HepG2 (cell line): Measurements from ENCODE around the gene SIKE1. TPM values are rescaled to one million over a fixed set of nuclear protein-coding genes. Genes with fewer than 3 reads are reported as not detected.

ENCODE experiments used
- CREBL2 ChIP-seq: sonication (generic); formaldehyde crosslinking; IDR thresholded peaks from 2 replicates; pipeline ENCODE4 v1.8.1; 2023; ENCODE audit warnings: missing genetic modification reagents, mild to moderate bottlenecking, borderline replicate concordance
- GATAD2A ChIP-seq: IDR thresholded peaks from 2 replicates; pipeline ENCODE4 v1.6.1; 2016
- HMGA1 ChIP-seq: sonication (generic); formaldehyde crosslinking; conservative IDR thresholded peaks from 2 replicates; pipeline ENCODE4 v1.4.0; 2020; ENCODE audit warnings: missing genetic modification reagents
- HNF4G ChIP-seq, 2 experiments: sonication (generic) in 1 of 2; formaldehyde crosslinking in 1 of 2; IDR thresholded peaks; 2 replicates each; pipeline versions ENCODE4 v1.4.0 to v1.6.1; 2011 to 2020; ENCODE audit warnings: borderline replicate concordance in 2 of 2, low read depth in 2 of 2, mild to moderate bottlenecking in 2 of 2, low read length in 1 of 2, missing genetic modification reagents in 1 of 2, moderate library complexity in 1 of 2
- IKZF5 ChIP-seq: IDR thresholded peaks from 2 replicates; pipeline ENCODE4 v1.6.1; 2018; ENCODE audit warnings: missing genetic modification reagents, mild to moderate bottlenecking, missing compliant biosample characterization
- KMT2A ChIP-seq: sonication (generic); formaldehyde crosslinking; IDR thresholded peaks from 2 replicates; pipeline ENCODE4 v1.4.0; 2020; ENCODE audit warnings: missing genetic modification reagents
- RAD51 ChIP-seq: fragments of 450-650 bp; IDR thresholded peaks from 2 replicates; pipeline ENCODE4 v1.6.1; 2016; ENCODE audit warnings: borderline replicate concordance
- TAF1 ChIP-seq: sonication (generic); formaldehyde crosslinking; IDR thresholded peaks from 2 replicates; pipeline ENCODE4 v1.4.0; 2020; ENCODE audit warnings: missing genetic modification reagents
- TBX2 ChIP-seq: sonication (generic); formaldehyde crosslinking; IDR thresholded peaks from 2 replicates; pipeline ENCODE4 v1.5.0; 2020; ENCODE audit warnings: missing genetic modification reagents, mild to moderate bottlenecking, borderline replicate concordance
- THAP11 ChIP-seq: IDR thresholded peaks from 2 replicates; pipeline ENCODE4 v1.6.1; 2016; ENCODE audit warnings: missing biosample characterization, missing genetic modification reagents
- YEATS4 ChIP-seq: sonication (generic); formaldehyde crosslinking; IDR thresholded peaks from 2 replicates; pipeline ENCODE4 v1.4.0; 2020; ENCODE audit warnings: missing genetic modification reagents, borderline replicate concordance
- ZFP1 ChIP-seq: IDR thresholded peaks from 2 replicates; pipeline ENCODE4 v1.6.1; 2016
- ZNF205 ChIP-seq: IDR thresholded peaks from 2 replicates; pipeline ENCODE4 v1.6.1; 2018; ENCODE audit warnings: missing biosample characterization, missing genetic modification reagents
- ZNF263 ChIP-seq: sonication (generic); formaldehyde crosslinking; IDR thresholded peaks from 2 replicates; pipeline ENCODE4 v1.4.0; 2020; ENCODE audit warnings: missing genetic modification reagents
- ZNF350 ChIP-seq: sonication (generic); formaldehyde crosslinking; IDR thresholded peaks from 2 replicates; pipeline ENCODE4 v1.4.0; 2020; ENCODE audit warnings: mild to moderate bottlenecking, low read depth, missing genetic modification reagents, borderline replicate concordance
- ZNF460 ChIP-seq: sonication (generic); formaldehyde crosslinking; IDR thresholded peaks from 2 replicates; pipeline ENCODE4 v1.5.1; 2020; ENCODE audit warnings: missing genetic modification reagents, mild to moderate bottlenecking, borderline replicate concordance
- polyA plus RNA-seq, 8 experiments: library from polyadenylated mRNA; depleted of rRNA in 3 of 8; stranded (reverse) in 7 of 8; unstranded in 1 of 8; fragments of >200 nt; fragmentation: Illumina TruSeq in 4 of 8; extraction: Trizol in 4 of 8; gene quantifications; 2 replicates each; pipeline versions ENCODE4 v1.2.1 to v1.2.3, GENCODE V29; 2011 to 2016; ENCODE audit warnings: low read depth in 4 of 8, missing spikeins in 1 of 8, mixed read lengths in 1 of 8; ENCODE audit not compliant: insufficient read depth in 1 of 8
- total RNA-seq, 5 experiments: library from RNA; depleted of rRNA; stranded (reverse); fragments of >200 nt; fragmentation: Illumina TruSeq; extraction: Trizol; gene quantifications; 2 replicates each; pipeline ENCODE4 v1.2.3, GENCODE V29; 2016; ENCODE audit warnings: low read depth in 1 of 5
- TF ChIP-seq, protein P1 (sequence below): sonication (generic); formaldehyde crosslinking; IDR thresholded peaks from 2 replicates; pipeline ENCODE4 v1.4.0; 2020; ENCODE audit warnings: missing genetic modification reagents, borderline replicate concordance
- TF ChIP-seq, protein P2 (sequence below): sonication (generic); formaldehyde crosslinking; IDR thresholded peaks from 2 replicates; pipeline ENCODE4 v1.5.0; 2020; ENCODE audit warnings: mild to moderate bottlenecking, missing genetic modification reagents, borderline replicate concordance

SIKE1 gene
- total and polyA plus RNA-seq, 2 of the 13 experiments (the other 11 are each of a cell fraction or from before 2014, with no cell fraction given): 36.5 to 58.4 TPM

- TF ChIP-seq IKZF5 (CRISPR knock-in tag) (peak; percentile 91), KMT2A (CRISPR knock-in tag) (no peak; the same call in none of the 2 replicates), ZNF460 (no peak), CREBL2 (peak; percentile 44; the same call in 1 of the 2 replicates), HNF4G (IDR thresholded peaks at IDR 0.05; ENCODE audit: borderline replicate concordance, low read depth, low read length) (no peak), HNF4G (CRISPR knock-in tag; IDR thresholded peaks at IDR 0.05; ENCODE audit: borderline replicate concordance, low read depth) (no peak), ZFP1 (CRISPR knock-in tag) (peak; percentile 24; the same call in 1 of the 2 replicates), THAP11 (CRISPR knock-in tag) (peak; percentile 92), TBX2 (CRISPR knock-in tag) (peak; percentile 82), GATAD2A (CRISPR knock-in tag) (peak; percentile 66), HMGA1 (CRISPR knock-in tag) (no peak), ZNF350 (CRISPR knock-in tag) (peak; percentile 84; the same call in 1 of the 2 replicates), YEATS4 (CRISPR knock-in tag) (peak; percentile 81), ZNF263 (CRISPR knock-in tag) (peak; percentile 49; the same call in 1 of the 2 replicates), TAF1 (peak; percentile 92), RAD51 (no peak), ZNF205 (peak; percentile 53; the same call in 1 of the 2 replicates)
- TF ChIP-seq, protein P1, sequence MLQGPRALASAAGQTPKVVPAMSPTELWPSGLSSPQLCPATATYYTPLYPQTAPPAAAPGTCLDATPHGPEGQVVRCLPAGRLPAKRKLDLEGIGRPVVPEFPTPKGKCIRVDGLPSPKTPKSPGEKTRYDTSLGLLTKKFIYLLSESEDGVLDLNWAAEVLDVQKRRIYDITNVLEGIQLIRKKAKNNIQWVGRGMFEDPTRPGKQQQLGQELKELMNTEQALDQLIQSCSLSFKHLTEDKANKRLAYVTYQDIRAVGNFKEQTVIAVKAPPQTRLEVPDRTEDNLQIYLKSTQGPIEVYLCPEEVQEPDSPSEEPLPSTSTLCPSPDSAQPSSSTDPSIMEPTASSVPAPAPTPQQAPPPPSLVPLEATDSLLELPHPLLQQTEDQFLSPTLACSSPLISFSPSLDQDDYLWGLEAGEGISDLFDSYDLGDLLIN (CRISPR knock-in tag): 0 out of 2 replicates have a peak, but pooled peaks have one; percentile 43
- TF ChIP-seq, protein P2, sequence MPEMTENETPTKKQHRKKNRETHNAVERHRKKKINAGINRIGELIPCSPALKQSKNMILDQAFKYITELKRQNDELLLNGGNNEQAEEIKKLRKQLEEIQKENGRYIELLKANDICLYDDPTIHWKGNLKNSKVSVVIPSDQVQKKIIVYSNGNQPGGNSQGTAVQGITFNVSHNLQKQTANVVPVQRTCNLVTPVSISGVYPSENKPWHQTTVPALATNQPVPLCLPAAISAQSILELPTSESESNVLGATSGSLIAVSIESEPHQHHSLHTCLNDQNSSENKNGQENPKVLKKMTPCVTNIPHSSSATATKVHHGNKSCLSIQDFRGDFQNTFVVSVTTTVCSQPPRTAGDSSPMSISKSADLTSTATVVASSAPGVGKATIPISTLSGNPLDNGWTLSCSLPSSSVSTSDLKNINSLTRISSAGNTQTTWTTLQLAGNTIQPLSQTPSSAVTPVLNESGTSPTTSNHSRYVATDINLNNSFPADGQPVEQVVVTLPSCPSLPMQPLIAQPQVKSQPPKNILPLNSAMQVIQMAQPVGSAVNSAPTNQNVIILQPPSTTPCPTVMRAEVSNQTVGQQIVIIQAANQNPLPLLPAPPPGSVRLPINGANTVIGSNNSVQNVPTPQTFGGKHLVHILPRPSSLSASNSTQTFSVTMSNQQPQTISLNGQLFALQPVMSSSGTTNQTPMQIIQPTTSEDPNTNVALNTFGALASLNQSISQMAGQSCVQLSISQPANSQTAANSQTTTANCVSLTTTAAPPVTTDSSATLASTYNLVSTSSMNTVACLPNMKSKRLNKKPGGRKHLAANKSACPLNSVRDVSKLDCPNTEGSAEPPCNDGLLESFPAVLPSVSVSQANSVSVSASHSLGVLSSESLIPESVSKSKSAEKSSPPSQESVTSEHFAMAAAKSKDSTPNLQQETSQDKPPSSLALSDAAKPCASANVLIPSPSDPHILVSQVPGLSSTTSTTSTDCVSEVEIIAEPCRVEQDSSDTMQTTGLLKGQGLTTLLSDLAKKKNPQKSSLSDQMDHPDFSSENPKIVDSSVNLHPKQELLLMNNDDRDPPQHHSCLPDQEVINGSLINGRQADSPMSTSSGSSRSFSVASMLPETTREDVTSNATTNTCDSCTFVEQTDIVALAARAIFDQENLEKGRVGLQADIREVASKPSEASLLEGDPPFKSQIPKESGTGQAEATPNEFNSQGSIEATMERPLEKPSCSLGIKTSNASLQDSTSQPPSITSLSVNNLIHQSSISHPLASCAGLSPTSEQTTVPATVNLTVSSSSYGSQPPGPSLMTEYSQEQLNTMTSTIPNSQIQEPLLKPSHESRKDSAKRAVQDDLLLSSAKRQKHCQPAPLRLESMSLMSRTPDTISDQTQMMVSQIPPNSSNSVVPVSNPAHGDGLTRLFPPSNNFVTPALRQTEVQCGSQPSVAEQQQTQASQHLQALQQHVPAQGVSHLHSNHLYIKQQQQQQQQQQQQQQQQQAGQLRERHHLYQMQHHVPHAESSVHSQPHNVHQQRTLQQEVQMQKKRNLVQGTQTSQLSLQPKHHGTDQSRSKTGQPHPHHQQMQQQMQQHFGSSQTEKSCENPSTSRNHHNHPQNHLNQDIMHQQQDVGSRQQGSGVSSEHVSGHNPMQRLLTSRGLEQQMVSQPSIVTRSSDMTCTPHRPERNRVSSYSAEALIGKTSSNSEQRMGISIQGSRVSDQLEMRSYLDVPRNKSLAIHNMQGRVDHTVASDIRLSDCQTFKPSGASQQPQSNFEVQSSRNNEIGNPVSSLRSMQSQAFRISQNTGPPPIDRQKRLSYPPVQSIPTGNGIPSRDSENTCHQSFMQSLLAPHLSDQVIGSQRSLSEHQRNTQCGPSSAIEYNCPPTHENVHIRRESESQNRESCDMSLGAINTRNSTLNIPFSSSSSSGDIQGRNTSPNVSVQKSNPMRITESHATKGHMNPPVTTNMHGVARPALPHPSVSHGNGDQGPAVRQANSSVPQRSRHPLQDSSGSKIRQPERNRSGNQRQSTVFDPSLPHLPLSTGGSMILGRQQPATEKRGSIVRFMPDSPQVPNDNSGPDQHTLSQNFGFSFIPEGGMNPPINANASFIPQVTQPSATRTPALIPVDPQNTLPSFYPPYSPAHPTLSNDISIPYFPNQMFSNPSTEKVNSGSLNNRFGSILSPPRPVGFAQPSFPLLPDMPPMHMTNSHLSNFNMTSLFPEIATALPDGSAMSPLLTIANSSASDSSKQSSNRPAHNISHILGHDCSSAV (CRISPR knock-in tag): no peak
These were observed at the start of gene SIKE1 (continued) for GRCh38 chr1:114780344-114781226.
